Common myeloid progenitor, CD34-positive (primary cell): ENCODE results near the gene TRIM41.

Source experiments
- CTCF ChIA-PET: fragments of 350-600 bp; sonication (Branson Sonifier 250); formaldehyde crosslinking; loops from one replicate; lab custom pipeline; 2021; ENCODE audit warnings: antibody characterized with exemption; lab: Charles Lee
- POLR2A ChIA-PET: fragments of 350-600 bp; sonication (Branson Sonifier 250); formaldehyde crosslinking; loops from one replicate; lab custom pipeline; 2021; ENCODE audit warnings: antibody characterized with exemption; lab: Charles Lee
- DNase-seq, 3 donors: peaks; one replicate each; pipeline versions ENCODE4 v3.0.0 to v3.0.0-alpha.2; 2013
- H3K27ac ChIP-seq, 2 experiments: 1 replicate in 1 of 2; 2 replicates in 1 of 2; pipeline ENCODE4 v1.7.0; 2013; ENCODE audit warnings: inconsistent platforms in 2 of 2, low read length in 2 of 2, mild to moderate bottlenecking in 2 of 2, low read depth in 1 of 2, moderate library complexity in 1 of 2; ENCODE audit not compliant: severe bottlenecking in 2 of 2, insufficient read depth in 1 of 2, poor library complexity in 1 of 2
- H3K27me3 ChIP-seq, 5 experiments: replicated peaks in 2 of 5; 1 replicate in 3 of 5; 2 replicates in 2 of 5; pipeline versions ENCODE4 v1.6.1 to v1.7.0; 2013; ENCODE audit warnings: low read length in 4 of 5, mild to moderate bottlenecking in 2 of 5, moderate library complexity in 2 of 5, inconsistent platforms in 1 of 5; ENCODE audit not compliant: insufficient read depth in 5 of 5, control insufficient read depth in 4 of 5
- H3K36me3 ChIP-seq, 4 experiments: 1 replicate in 2 of 4; 2 replicates in 2 of 4; pipeline versions ENCODE4 v1.6.1 to v1.7.0; 2013; ENCODE audit warnings: low read length in 3 of 4, control low read depth in 1 of 4, mild to moderate bottlenecking in 1 of 4; ENCODE audit not compliant: control insufficient read depth in 4 of 4, insufficient read depth in 4 of 4
- H3K4me1 ChIP-seq, 4 experiments: 1 replicate in 3 of 4; 2 replicates in 1 of 4; pipeline versions ENCODE4 v1.6.1 to v1.7.1; 2013; ENCODE audit warnings: low read length in 3 of 4, mild to moderate bottlenecking in 3 of 4, control low read depth in 1 of 4, inconsistent platforms in 1 of 4, moderate library complexity in 1 of 4; ENCODE audit not compliant: control insufficient read depth in 4 of 4, insufficient read depth in 4 of 4; ENCODE audit errors: control extremely low read depth in 1 of 4
- H3K4me3 ChIP-seq, 7 experiments: 1 replicate in 4 of 7; 2 replicates in 3 of 7; pipeline versions ENCODE4 v1.5.1 to v1.7.0; 2013; ENCODE audit warnings: mild to moderate bottlenecking in 7 of 7, low read length in 6 of 7, moderate library complexity in 6 of 7, inconsistent platforms in 2 of 7, low read depth in 2 of 7, control low read depth in 1 of 7; ENCODE audit not compliant: insufficient read depth in 4 of 7, control insufficient read depth in 1 of 7; ENCODE audit errors: extremely low read depth in 1 of 7
- H3K9me3 ChIP-seq, 5 experiments: 1 replicate in 4 of 5; 2 replicates in 1 of 5; pipeline versions ENCODE4 v1.6.1 to v1.7.1; 2013; ENCODE audit warnings: low read length in 4 of 5, mild to moderate bottlenecking in 2 of 5, inconsistent platforms in 1 of 5, low read depth in 1 of 5, moderate library complexity in 1 of 5; ENCODE audit not compliant: control insufficient read depth in 4 of 5, insufficient read depth in 2 of 5; ENCODE audit errors: control extremely low read depth in 1 of 5
- WGBS: methylation state at CpG from one replicate; pipeline ENCODE4 v1.1.5; 2013; ENCODE audit not compliant: insufficient coverage; 5-methylcytosine and 5-hydroxymethylcytosine counted together

TRIM41 gene

DNA sequence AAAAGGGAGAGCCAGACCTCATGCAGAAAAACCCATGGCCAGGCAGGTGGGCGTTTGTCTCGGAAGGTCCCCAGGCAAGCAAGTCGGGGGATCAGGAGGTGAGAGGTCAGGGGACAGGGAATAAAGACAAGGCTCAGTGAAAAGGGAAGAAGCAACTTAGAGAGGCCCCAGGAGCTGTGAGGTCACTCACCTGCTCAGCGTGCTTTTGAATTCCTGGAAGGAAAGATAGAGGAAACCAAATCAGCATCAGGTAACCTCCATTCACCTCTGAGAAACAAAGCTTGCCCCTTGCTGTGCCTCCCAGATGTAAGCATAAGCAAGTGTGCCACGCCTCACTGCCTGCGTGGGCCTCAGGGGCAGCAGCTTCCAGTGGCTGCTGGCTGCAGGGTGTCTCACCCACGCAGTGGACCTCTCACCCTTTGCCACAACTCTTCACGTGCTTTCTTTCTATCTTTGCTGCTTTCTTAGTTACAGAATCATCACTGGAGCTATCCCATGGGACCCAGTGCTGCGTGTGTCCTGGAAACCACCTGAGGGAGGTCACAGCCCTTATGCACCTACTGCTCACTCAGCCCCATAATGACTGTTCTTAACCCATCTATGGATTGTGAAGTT, 24.1 kb upstream of the TRIM41 start:
- H3K4me1 ChIP-seq, result peaks cover 0 to 9% (median 8%) of the 10 kb centered on the region in 4 experiments
- no peak overlapping the region for H3K4me3 ChIP-seq
- no peak overlapping the region for H3K27ac ChIP-seq
- no peak for DNase-seq
- 90% methylated on average over 8 of the region's 9 CpGs for WGBS
- H3K27me3 ChIP-seq, result peaks cover 0 to 32% (median 15%) of the 10 kb centered on the region in 5 experiments
- H3K36me3 ChIP-seq, result no peaks in the 10 kb centered on the region
- ChIA-PET CTCF (interaction anchor here (0.9 to 1.9 kb wide), 3 partner anchors 9 to 18 kb away, joined by 3 to 5 read pairs (median 3); no protein-coding TSS in a partner anchor), POLR2A (no interaction called here)
- no peaks in the 10 kb centered on the region for H3K9me3 ChIP-seq

- CTCF ChIA-PET, result interaction anchor here (0.9 to 1.2 kb wide), 4 partner anchors 8 to 17 kb away, joined by 3 to 4 read pairs (median 4); no protein-coding TSS in a partner anchor
- WGBS, result 88% methylated on average over 5 of the region's 12 CpGs
- H3K4me1 ChIP-seq, result peaks cover 0 to 20% (median 18%) of the 10 kb centered on the region in 4 experiments
- POLR2A ChIA-PET, result no interaction called here
- H3K4me3 ChIP-seq, result no peak overlapping the region
- no peaks in the 10 kb centered on the region for H3K9me3 ChIP-seq
- H3K27me3 ChIP-seq, result peaks cover 0 to 42% (median 16%) of the 10 kb centered on the region in 5 experiments
- H3K36me3 ChIP-seq, result no peaks in the 10 kb centered on the region
- H3K27ac ChIP-seq, result no peak overlapping the region
- no peak for DNase-seq
These were observed 23.0 kb upstream of the TRIM41 start for GRCh38 chr5:181199881-181200638.

DNA sequence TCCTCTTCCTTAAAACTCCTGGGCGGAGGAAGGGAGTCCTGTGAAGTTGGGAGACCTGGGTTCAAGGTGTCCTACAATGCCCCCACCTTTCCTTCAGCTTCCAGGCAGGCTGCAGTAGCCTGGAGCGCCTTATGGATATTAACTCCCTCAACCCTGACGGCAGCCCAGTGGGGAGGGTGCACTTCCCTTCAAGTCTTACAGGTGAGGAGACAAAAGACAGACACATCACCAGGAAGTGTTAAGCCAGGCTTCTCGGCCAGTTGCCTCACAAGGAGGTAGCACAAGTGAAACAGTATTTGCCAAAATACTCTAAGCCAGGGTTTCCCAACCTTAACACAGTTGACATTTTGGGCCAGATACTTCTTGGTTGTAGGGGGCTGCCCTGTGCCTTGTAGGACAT, 22.3 kb upstream of the TRIM41 start:
- CTCF ChIA-PET, result interaction anchor here (1.0 to 1.2 kb wide), 3 partner anchors 9 to 12 kb away, joined by 3 to 4 read pairs (median 4); no protein-coding TSS in a partner anchor
- H3K27me3 ChIP-seq, result peaks cover 0 to 50% (median 18%) of the 10 kb centered on the region in 5 experiments
- no peak overlapping the region for H3K4me3 ChIP-seq
- no peak overlapping the region for H3K27ac ChIP-seq
- WGBS, result 75% methylated on average over 2 of the region's 4 CpGs
- H3K9me3 ChIP-seq, result no peaks in the 10 kb centered on the region
- H3K4me1 ChIP-seq, result peaks cover 1 to 27% (median 26%) of the 10 kb centered on the region in 4 experiments
- H3K36me3 ChIP-seq, result no peaks in the 10 kb centered on the region
- no peak for DNase-seq
- POLR2A ChIA-PET, result no interaction called here

GRCh38 chr5:181203093-181203711, 19.9 kb upstream of the TRIM41 start:
- ChIA-PET CTCF (interaction anchor here (1.4 to 7.2 kb wide), 3 partner anchors 12 to 33 kb away, joined by 3 to 105 read pairs (median 9); no protein-coding TSS in a partner anchor), POLR2A (interaction anchor here (0.5 to 2.4 kb wide), 2 partner anchors 12 to 15 kb away, joined by 3 to 10 read pairs; no protein-coding TSS in a partner anchor)
- 89% methylated on average over 4 of the region's 11 CpGs for WGBS
- Histone ChIP-seq H3K36me3 (no peaks in the 10 kb centered on the region), H3K27ac (no peak overlapping the region), H3K27me3 (peaks cover 0 to 50% (median 20%) of the 10 kb centered on the region in 5 experiments), H3K9me3 (no peaks in the 10 kb centered on the region), H3K4me1 (peaks cover 1 to 41% (median 34%) of the 10 kb centered on the region in 4 experiments), H3K4me3 (peak overlapping the region in 4 of 7 experiments; percentile 37 to 83 (median 73))
- peak in 1 of 3 donors; percentile 42 for DNase-seq

DNA sequence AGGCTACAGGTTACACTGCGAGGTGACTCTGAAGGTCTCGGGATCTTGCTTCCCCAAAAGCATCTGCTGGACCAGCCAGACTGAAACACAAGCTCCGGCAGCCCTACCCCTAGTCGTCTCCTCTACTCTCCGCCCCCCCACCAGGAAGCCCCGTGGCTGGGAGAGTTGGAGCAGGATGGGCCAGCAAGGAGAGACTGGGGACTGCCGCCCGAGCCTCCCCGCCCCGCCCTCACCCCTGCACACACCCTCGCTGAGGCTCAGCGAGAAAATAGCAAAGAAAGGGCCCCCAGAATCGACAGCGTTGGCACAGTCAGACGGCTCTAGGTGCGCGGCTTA, 19.3 kb upstream of the TRIM41 start:
- H3K4me1 ChIP-seq, result peaks cover 1 to 41% (median 34%) of the 10 kb centered on the region in 4 experiments
- no peaks in the 10 kb centered on the region for H3K9me3 ChIP-seq
- no peak for DNase-seq
- WGBS, result 3% methylated on average over 13 of the region's 17 CpGs
- no peaks in the 10 kb centered on the region for H3K36me3 ChIP-seq
- H3K27ac ChIP-seq, result no peak overlapping the region
- peak overlapping the region; percentile 37 to 83 (median 73) for H3K4me3 ChIP-seq
- CTCF ChIA-PET, result interaction anchor here (1.4 to 7.2 kb wide), 3 partner anchors 13 to 33 kb away, joined by 3 to 105 read pairs (median 9); no protein-coding TSS in a partner anchor
- peaks cover 0 to 50% (median 20%) of the 10 kb centered on the region in 5 experiments for H3K27me3 ChIP-seq
- POLR2A ChIA-PET, result interaction anchor here (0.5 to 2.4 kb wide), 2 partner anchors 12 to 15 kb away, joined by 3 to 10 read pairs; no protein-coding TSS in a partner anchor

DNA sequence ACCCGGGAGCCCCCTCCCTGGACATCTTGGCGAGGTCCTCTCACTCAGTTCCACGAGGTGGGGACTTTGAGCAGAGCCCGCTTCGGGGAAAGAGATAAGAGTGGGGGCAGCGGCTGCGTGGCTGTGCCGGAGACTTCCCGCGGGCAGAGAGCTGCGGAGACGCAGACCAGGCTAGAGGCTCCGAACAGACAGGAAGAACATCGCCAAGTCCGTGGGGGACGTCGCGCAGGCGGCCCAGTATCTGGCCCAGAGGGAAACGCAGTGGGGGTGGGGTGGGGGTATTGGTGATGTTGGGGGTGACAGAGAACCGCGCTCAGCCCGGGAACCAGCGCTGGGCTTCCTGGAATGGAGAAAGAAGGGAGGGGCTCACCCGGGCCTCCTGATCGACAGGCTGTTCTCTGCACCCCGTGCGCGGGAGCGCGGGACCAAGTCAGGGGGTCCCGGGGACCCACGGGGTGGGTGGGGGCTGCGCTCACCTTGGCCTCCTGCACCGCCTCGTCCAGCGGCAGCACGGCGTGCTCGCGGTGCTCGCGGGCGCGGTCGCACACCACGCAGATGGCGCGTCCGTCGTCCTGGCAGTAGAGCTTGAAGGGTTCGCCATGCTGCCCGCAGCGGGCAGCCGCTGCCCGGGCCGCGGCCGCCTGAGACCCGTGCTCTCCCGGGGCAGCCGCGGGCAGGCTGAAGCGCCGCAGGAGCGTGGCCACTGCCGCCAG, 18.8 kb upstream of the TRIM41 start:
- H3K27me3 ChIP-seq, result peaks cover 0 to 50% (median 20%) of the 10 kb centered on the region in 5 experiments
- H3K9me3 ChIP-seq, result no peaks in the 10 kb centered on the region
- peak in 1 of 3 donors; percentile 59 for DNase-seq
- peak overlapping the region; percentile 39 to 83 (median 73) for H3K4me3 ChIP-seq
- H3K27ac ChIP-seq, result no peak overlapping the region
- CTCF ChIA-PET, result interaction anchor here (1.4 to 7.2 kb wide), 3 partner anchors 14 to 34 kb away, joined by 3 to 105 read pairs (median 9); no protein-coding TSS in a partner anchor
- H3K36me3 ChIP-seq, result no peaks in the 10 kb centered on the region
- 2% methylated on average over 57 of the region's 67 CpGs for WGBS
- POLR2A ChIA-PET, result interaction anchor here (0.5 to 2.4 kb wide), 4 partner anchors 13 to 16 kb away, joined by 3 to 10 read pairs (median 4); no protein-coding TSS in a partner anchor
- peaks cover 1 to 41% (median 34%) of the 10 kb centered on the region in 4 experiments for H3K4me1 ChIP-seq
